Measurements from ENCODE around the gene PACS1.

Gene PACS1

GRCh38 chr11:66100272-66101065, 30.4 kb downstream of the PACS1 start:
- peaks cover 66% of the 10 kb centered on the region for H3K4me1 ChIP-seq (ENCODE audit: control insufficient read depth, low read length)
- H3K4me2 ChIP-seq (ENCODE audit: low read length), result peak overlapping the region; percentile 87
- TF ChIP-seq CTCF (IDR thresholded peaks at IDR 0.05; ENCODE audit: low read depth, low read length, poor library complexity, severe bottlenecking) (no peak), EZH2phosphoT487 (IDR thresholded peaks at IDR 0.05; ENCODE audit: borderline replicate concordance, low read length) (no peak)

GRCh38 chr11:66101066-66101464, 31.0 kb downstream of the PACS1 start:
- TF ChIP-seq CTCF (IDR thresholded peaks at IDR 0.05; ENCODE audit: low read depth, low read length, poor library complexity, severe bottlenecking) (no peak), EZH2phosphoT487 (IDR thresholded peaks at IDR 0.05; ENCODE audit: borderline replicate concordance, low read length) (no peak)
- H3K9me3 ChIP-seq (ENCODE audit: control insufficient read depth, insufficient read depth, low read length), result no peaks in the 10 kb centered on the region
- peaks cover 85% of the 10 kb centered on the region for H3K79me2 ChIP-seq (ENCODE audit: control insufficient read depth, low read length)
- peaks cover 21% of the 10 kb centered on the region; the same call in 1 of the 2 replicates for H3F3A ChIP-seq (ENCODE audit: control insufficient read depth, insufficient read depth)
- H3K9me2 ChIP-seq (replicated peaks; ENCODE audit: control insufficient read depth, low read length), result no peaks in the 10 kb centered on the region
- H3K27me3 ChIP-seq (ENCODE audit: control insufficient read depth, low read length), result no peaks in the 10 kb centered on the region
- H3K4me2 ChIP-seq (ENCODE audit: low read length), result peak overlapping the region; percentile 87
- H3K27ac ChIP-seq (ENCODE audit: low read depth, low read length), result peak overlapping the region; percentile 74
- peaks cover 62% of the 10 kb centered on the region for H3K4me1 ChIP-seq (ENCODE audit: control insufficient read depth, low read length)
- H3K4me3 ChIP-seq (ENCODE audit: low read length), result peak overlapping the region; percentile 69
- peaks cover 9% of the 10 kb centered on the region for H3K36me3 ChIP-seq (ENCODE audit: control insufficient read depth, low read length)
- H4K20me1 ChIP-seq (ENCODE audit: control insufficient read depth, insufficient read depth, low read depth, low read length), result no peaks in the 10 kb centered on the region

More at GRCh38 chr11:66100272-66101065, 30.4 kb downstream of the PACS1 start:
- no peaks in the 10 kb centered on the region for H3K27me3 ChIP-seq (ENCODE audit: control insufficient read depth, low read length)
- no peaks in the 10 kb centered on the region for H4K20me1 ChIP-seq (ENCODE audit: control insufficient read depth, insufficient read depth, low read depth, low read length)
- no peaks in the 10 kb centered on the region for H3K9me2 ChIP-seq (replicated peaks; ENCODE audit: control insufficient read depth, low read length)
- H3F3A ChIP-seq (ENCODE audit: control insufficient read depth, insufficient read depth), result peaks cover 21% of the 10 kb centered on the region; the same call in 1 of the 2 replicates
- peak overlapping the region; percentile 74 for H3K27ac ChIP-seq (ENCODE audit: low read depth, low read length)
- peaks cover 85% of the 10 kb centered on the region for H3K79me2 ChIP-seq (ENCODE audit: control insufficient read depth, low read length)
- no peaks in the 10 kb centered on the region for H3K9me3 ChIP-seq (ENCODE audit: control insufficient read depth, insufficient read depth, low read length)
- H3K36me3 ChIP-seq (ENCODE audit: control insufficient read depth, low read length), result peaks cover 4% of the 10 kb centered on the region; the same call in 1 of the 2 replicates
- peak overlapping the region; percentile 69 for H3K4me3 ChIP-seq (ENCODE audit: low read length)

GRCh38 chr11:66104057-66104638, 34.1 kb downstream of the PACS1 start:
- TF ChIP-seq EZH2phosphoT487 (IDR thresholded peaks at IDR 0.05; ENCODE audit: borderline replicate concordance, low read length) (no peak), CTCF (IDR thresholded peaks at IDR 0.05; ENCODE audit: low read depth, low read length, poor library complexity, severe bottlenecking) (no peak)
- Histone ChIP-seq H3K27ac (ENCODE audit: low read depth, low read length) (no peak overlapping the region), H3K4me2 (ENCODE audit: low read length) (peak overlapping the region; percentile 23; the same call in 1 of the 2 replicates)

More at GRCh38 chr11:66104057-66104638, 34.1 kb downstream of the PACS1 start:
- Histone ChIP-seq H3K9me2 (replicated peaks; ENCODE audit: control insufficient read depth, low read length) (no peaks in the 10 kb centered on the region), H3K27me3 (ENCODE audit: control insufficient read depth, low read length) (no peaks in the 10 kb centered on the region), H3K79me2 (ENCODE audit: control insufficient read depth, low read length) (peaks cover 79% of the 10 kb centered on the region), H3K36me3 (ENCODE audit: control insufficient read depth, low read length) (peaks cover 16% of the 10 kb centered on the region), H3K4me1 (ENCODE audit: control insufficient read depth, low read length) (peaks cover 60% of the 10 kb centered on the region), H3K4me3 (ENCODE audit: low read length) (no peak overlapping the region), H3K9me3 (ENCODE audit: control insufficient read depth, insufficient read depth, low read length) (no peaks in the 10 kb centered on the region), H4K20me1 (ENCODE audit: control insufficient read depth, insufficient read depth, low read depth, low read length) (no peaks in the 10 kb centered on the region), H3F3A (ENCODE audit: control insufficient read depth, insufficient read depth) (peaks cover 11% of the 10 kb centered on the region; the same call in 1 of the 2 replicates)
